BE2C (cell line): ENCODE data around the gene RPE65.

Experiments
- DNase-seq: peaks from one replicate; pipeline ENCODE4 v3.0.0-alpha.2; 2020
- H3K27me3 ChIP-seq: fragments of 250-450 bp; sonication (Bioruptor Pico); 2 replicates; pipeline ENCODE4 v1.5.1; 2020; ENCODE audit warnings: mild to moderate bottlenecking
- H3K36me3 ChIP-seq: fragments of 250-450 bp; sonication (Bioruptor Pico); 2 replicates; pipeline ENCODE4 v1.5.1; 2020; ENCODE audit warnings: mild to moderate bottlenecking
- H3K4me1 ChIP-seq: fragments of 250-450 bp; sonication (Bioruptor Pico); 2 replicates; pipeline ENCODE4 v1.5.1; 2020
- H3K4me3 ChIP-seq: 2 replicates; pipeline ENCODE4 v1.5.1; 2011; ENCODE audit warnings: low read depth, low read length
- H3K9me3 ChIP-seq: fragments of 250-450 bp; sonication (Bioruptor Pico); 2 replicates; pipeline ENCODE4 v1.5.1; 2020
- CTCF ChIP-seq: IDR thresholded peaks from 2 replicates; pipeline ENCODE4 v1.5.1; 2012; ENCODE audit warnings: mild to moderate bottlenecking, low read depth, low read length

RPE65 gene

GRCh38 chr1:68442006-68442405 lies 7.7 kb downstream of the RPE65 start:
- Histone ChIP-seq H3K27me3 (no peaks in the 10 kb centered on the region), H3K4me3 (no peak overlapping the region), H3K4me1 (no peaks in the 10 kb centered on the region), H3K9me3 (no peaks in the 10 kb centered on the region), H3K36me3 (no peaks in the 10 kb centered on the region)
- no peak for TF ChIP-seq CTCF
- DNase-seq: no peak

- no peaks in the 10 kb centered on the region for H3K9me3 ChIP-seq
- no peak for TF ChIP-seq CTCF
- no peaks in the 10 kb centered on the region for H3K36me3 ChIP-seq
- DNase-seq: no peak
- H3K4me1 ChIP-seq: no peaks in the 10 kb centered on the region
- H3K4me3 ChIP-seq: no peak overlapping the region
- no peaks in the 10 kb centered on the region for H3K27me3 ChIP-seq
Measured at GRCh38 chr1:68438310-68438709, 11.4 kb downstream of the RPE65 start.

DNA sequence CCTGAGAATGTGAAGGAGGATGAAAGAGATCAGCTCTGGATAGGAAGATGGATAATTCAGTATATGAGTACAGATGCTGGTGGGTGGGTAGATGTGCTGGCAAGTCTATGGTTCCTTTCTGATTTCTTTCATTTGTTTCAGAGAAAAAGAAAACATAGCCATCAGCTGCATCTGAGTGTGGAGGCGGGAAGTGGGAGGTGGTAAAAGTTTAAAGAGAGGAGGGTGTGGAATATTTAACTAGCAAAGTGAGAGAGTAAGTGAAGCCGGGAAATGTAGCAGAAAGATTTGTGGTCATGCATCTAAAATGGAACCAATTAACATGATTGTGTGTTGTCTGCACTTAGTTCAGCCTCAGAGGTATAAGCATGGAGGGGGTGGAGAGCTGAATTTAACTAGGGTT lies 16.4 kb downstream of the RPE65 start:
- Histone ChIP-seq H3K9me3 (no peaks in the 10 kb centered on the region), H3K4me3 (no peak overlapping the region), H3K4me1 (no peaks in the 10 kb centered on the region), H3K36me3 (no peaks in the 10 kb centered on the region), H3K27me3 (no peaks in the 10 kb centered on the region)
- no peak for TF ChIP-seq CTCF
- DNase-seq: no peak

GRCh38 chr1:68431076-68431475 lies 18.7 kb downstream of the RPE65 start:
- Histone ChIP-seq H3K27me3 (no peaks in the 10 kb centered on the region), H3K4me1 (no peaks in the 10 kb centered on the region), H3K4me3 (no peak overlapping the region), H3K36me3 (no peaks in the 10 kb centered on the region), H3K9me3 (no peaks in the 10 kb centered on the region)
- no peak for DNase-seq
- no peak for TF ChIP-seq CTCF

DNA sequence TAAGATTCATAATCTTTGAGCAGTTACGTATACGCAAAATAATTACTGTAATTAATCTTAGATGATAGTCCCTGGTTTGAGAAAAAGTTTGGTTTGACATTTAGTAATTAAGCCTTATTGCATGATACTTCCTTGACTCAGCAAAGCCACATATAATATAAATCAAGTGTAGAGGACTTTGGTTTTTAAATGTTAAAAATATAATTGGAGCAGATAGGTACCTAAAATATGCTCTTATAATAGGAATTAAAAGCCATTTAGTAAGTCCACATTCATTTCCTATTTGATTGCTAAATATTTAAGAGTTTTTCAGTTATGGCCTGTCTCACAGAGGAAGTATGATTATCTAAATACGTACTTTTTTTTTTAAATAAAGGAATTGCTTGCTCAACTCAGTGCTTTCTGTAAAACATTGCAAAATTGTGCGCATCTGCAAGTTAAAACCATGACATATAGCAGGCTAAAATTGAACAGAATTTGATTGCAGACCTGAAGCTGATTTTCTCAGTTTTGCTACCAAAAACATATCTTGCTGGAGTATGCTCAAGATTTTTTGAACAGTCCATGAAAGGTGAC lies 20.4 kb downstream of the RPE65 start:
- H3K36me3 ChIP-seq: no peaks in the 10 kb centered on the region
- no peak for TF ChIP-seq CTCF
- no peaks in the 10 kb centered on the region for H3K4me1 ChIP-seq
- no peaks in the 10 kb centered on the region for H3K9me3 ChIP-seq
- no peak for DNase-seq
- no peak overlapping the region for H3K4me3 ChIP-seq
- H3K27me3 ChIP-seq: no peaks in the 10 kb centered on the region

DNA sequence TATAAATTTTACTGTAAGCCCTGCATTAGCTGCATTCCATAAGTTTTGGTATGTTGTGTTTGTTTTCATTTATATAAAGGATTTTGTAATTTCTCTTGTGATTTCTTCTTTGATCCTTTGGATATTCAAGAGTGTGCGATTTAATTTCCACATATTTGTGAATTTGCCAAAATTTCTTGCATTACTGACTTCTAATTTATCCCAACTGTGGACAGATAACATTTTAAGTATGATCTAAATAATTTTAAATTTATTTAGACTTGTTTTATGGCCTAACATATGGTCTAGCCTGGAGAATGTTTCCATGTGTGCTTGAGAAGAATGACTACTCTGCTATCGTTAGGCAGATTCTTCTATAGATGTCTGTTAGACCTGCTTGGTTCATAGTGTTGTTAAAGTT lies 23.2 kb downstream of the RPE65 start:
- DNase-seq: no peak
- Histone ChIP-seq H3K27me3 (no peaks in the 10 kb centered on the region), H3K9me3 (no peaks in the 10 kb centered on the region), H3K36me3 (no peaks in the 10 kb centered on the region), H3K4me1 (no peaks in the 10 kb centered on the region), H3K4me3 (no peak overlapping the region)
- TF ChIP-seq CTCF: no peak
